B cell (primary cell): Measurements from ENCODE around the gene RPL6.

Experiments used
- EZH2 ChIP-seq: IDR thresholded peaks from 2 replicates; pipeline ENCODE4 v1.6.1; 2012; ENCODE audit warnings: borderline replicate concordance, low read depth, mild to moderate bottlenecking, moderate library complexity, low read length; ENCODE audit not compliant: insufficient read depth, poor library complexity, severe bottlenecking
- TF ChIP-seq, protein P1 (sequence below): fragments of 200-600 bp; IDR thresholded peaks from one replicate; pipeline ENCODE4 v1.8.0; 2022; ENCODE audit warnings: antibody characterized with exemption, mild to moderate bottlenecking

DNA sequence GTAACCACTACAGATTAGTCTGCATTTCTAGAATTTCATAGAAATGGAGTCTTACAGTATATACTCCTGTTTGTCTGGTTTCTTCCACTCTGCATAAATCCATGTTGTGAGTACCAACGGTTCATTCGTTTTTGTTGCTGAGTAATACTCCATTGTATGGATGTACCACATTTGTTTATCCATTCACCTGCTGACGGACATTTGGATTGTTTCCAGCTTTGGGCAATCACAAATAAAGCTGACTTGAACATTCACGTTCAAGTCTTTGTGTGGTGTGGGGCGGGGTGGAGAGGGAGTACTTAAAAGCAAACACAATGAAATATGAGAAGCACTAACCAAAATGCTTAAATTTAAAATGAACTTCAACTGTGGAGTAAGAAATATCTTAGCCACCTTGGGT is 34.3 kb downstream of the RPL6 start:
- TF ChIP-seq, protein P1, sequence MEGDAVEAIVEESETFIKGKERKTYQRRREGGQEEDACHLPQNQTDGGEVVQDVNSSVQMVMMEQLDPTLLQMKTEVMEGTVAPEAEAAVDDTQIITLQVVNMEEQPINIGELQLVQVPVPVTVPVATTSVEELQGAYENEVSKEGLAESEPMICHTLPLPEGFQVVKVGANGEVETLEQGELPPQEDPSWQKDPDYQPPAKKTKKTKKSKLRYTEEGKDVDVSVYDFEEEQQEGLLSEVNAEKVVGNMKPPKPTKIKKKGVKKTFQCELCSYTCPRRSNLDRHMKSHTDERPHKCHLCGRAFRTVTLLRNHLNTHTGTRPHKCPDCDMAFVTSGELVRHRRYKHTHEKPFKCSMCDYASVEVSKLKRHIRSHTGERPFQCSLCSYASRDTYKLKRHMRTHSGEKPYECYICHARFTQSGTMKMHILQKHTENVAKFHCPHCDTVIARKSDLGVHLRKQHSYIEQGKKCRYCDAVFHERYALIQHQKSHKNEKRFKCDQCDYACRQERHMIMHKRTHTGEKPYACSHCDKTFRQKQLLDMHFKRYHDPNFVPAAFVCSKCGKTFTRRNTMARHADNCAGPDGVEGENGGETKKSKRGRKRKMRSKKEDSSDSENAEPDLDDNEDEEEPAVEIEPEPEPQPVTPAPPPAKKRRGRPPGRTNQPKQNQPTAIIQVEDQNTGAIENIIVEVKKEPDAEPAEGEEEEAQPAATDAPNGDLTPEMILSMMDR = no peak
- TF ChIP-seq EZH2 = no peak
